ENCODE results near the gene GATAD1. TPM values are rescaled to one million over a fixed set of nuclear protein-coding genes. Genes with fewer than 3 reads are reported as not detected.

The GATAD1 gene
- total and polyA plus RNA-seq, 2 of the 8 experiments (the other 6 are each of a cell fraction or from before 2014, with no cell fraction given): 17.1 to 34.7 TPM

GRCh38 chr7:92460510-92460909, 13.2 kb downstream of the GATAD1 start (continued):
- TF ChIP-seq CHD7 (IDR thresholded peaks at IDR 0.05; ENCODE audit: insufficient replicate concordance, low read length): no peak
- no peak for TF ChIP-seq CTBP2 (IDR thresholded peaks at IDR 0.05; ENCODE audit: borderline replicate concordance, insufficient read depth, insufficient read length, low read length)
- TF ChIP-seq SIN3A (conservative IDR thresholded peaks at IDR 0.05 in 1 of 2, IDR thresholded peaks at IDR 0.05 in 1 of 2; ENCODE audit: low read depth in 1 of 2, low read length in 2 of 2): no peak
- TF ChIP-seq TAF1 (IDR thresholded peaks at IDR 0.05; ENCODE audit: low read depth, low read length): no peak
- no peak for TF ChIP-seq RBBP5 (IDR thresholded peaks at IDR 0.05; ENCODE audit: borderline replicate concordance, low read depth, low read length)
- TF ChIP-seq MAX (IDR thresholded peaks at IDR 0.05): no peak
